WTC11 (cell line): ENCODE data around the gene SDK2. TPM values are rescaled to one million over a fixed set of nuclear protein-coding genes. Genes with fewer than 3 reads are reported as not detected.

Experiments used
- ATAC-seq: fragments of 200-7000 bp; cut with Tn5 transposase; 2 replicates; pipeline ENCODE4 v1.10.0; 2021; ENCODE audit warnings: mild to moderate bottlenecking, moderate library complexity
- CTCF ChIA-PET: fragments of 300-600 bp; sonication (Branson Sonifier 250); formaldehyde crosslinking; loops from one replicate; lab custom pipeline; 2021; ENCODE audit warnings: antibody characterized with exemption; lab: Charles Lee
- POLR2A ChIA-PET: fragments of 350-600 bp; sonication (Branson Sonifier 250); formaldehyde crosslinking; loops from one replicate; lab custom pipeline; 2021; ENCODE audit warnings: antibody characterized with exemption; lab: Charles Lee
- DNase-seq: peaks from one replicate; pipeline ENCODE4 v3.0.0; 2021; ENCODE audit warnings: low spot score
- H3K27ac Mint-ChIP-seq: 2 replicates; pipeline ENCODE4 v1.8.0; 2021; ENCODE audit warnings: mixed read lengths
- H3K27me3 Mint-ChIP-seq: 2 replicates; pipeline ENCODE4 v1.8.0; 2021; ENCODE audit warnings: low read depth, mild to moderate bottlenecking, moderate library complexity, mixed read lengths
- H3K36me3 Mint-ChIP-seq: 2 replicates; pipeline ENCODE4 v1.8.0; 2021; ENCODE audit warnings: mixed read lengths
- H3K4me1 Mint-ChIP-seq: 2 replicates; pipeline ENCODE4 v1.8.0; 2022; ENCODE audit warnings: mixed read lengths
- H3K4me3 Mint-ChIP-seq: 2 replicates; pipeline ENCODE4 v1.8.0; 2021; ENCODE audit warnings: mild to moderate bottlenecking, moderate library complexity, mixed read lengths
- H3K9me3 Mint-ChIP-seq: 2 replicates; pipeline ENCODE4 v1.8.0; 2021; ENCODE audit warnings: mixed read lengths
- CREM ChIP-seq: sonication (generic); formaldehyde crosslinking; IDR thresholded peaks from 2 replicates; pipeline ENCODE4 v1.8.1; 2022; ENCODE audit warnings: mild to moderate bottlenecking, missing genetic modification reagents, moderate library complexity
- FOXK1 ChIP-seq: sonication (generic); formaldehyde crosslinking; IDR thresholded peaks from 2 replicates; pipeline ENCODE4 v1.8.0; 2022; ENCODE audit warnings: mild to moderate bottlenecking, moderate library complexity, missing genetic modification reagents
- FOXP1 ChIP-seq: sonication (generic); formaldehyde crosslinking; IDR thresholded peaks from 2 replicates; pipeline ENCODE4 v1.8.0; 2022; ENCODE audit warnings: missing genetic modification reagents, mild to moderate bottlenecking, moderate library complexity, borderline replicate concordance
- MXD4 ChIP-seq: fragments of 250-450 bp; sonication (Bioruptor Pico); IDR thresholded peaks from 2 replicates; pipeline ENCODE4 v1.8.0; 2021; ENCODE audit warnings: mild to moderate bottlenecking, moderate library complexity, borderline replicate concordance
- RELA ChIP-seq: sonication (generic); formaldehyde crosslinking; IDR thresholded peaks from 2 replicates; pipeline ENCODE4 v1.8.1; 2022; ENCODE audit warnings: missing genetic modification reagents, mild to moderate bottlenecking, borderline replicate concordance
- SMAD3 ChIP-seq: sonication (generic); formaldehyde crosslinking; IDR thresholded peaks from 2 replicates; pipeline ENCODE4 v1.8.0; 2022; ENCODE audit warnings: missing genetic modification reagents, mild to moderate bottlenecking, borderline replicate concordance
- TCF7 ChIP-seq: sonication (generic); formaldehyde crosslinking; IDR thresholded peaks from 2 replicates; pipeline ENCODE4 v1.8.0; 2022; ENCODE audit warnings: mild to moderate bottlenecking, low read depth, missing genetic modification reagents, moderate library complexity
- TEAD4 ChIP-seq: sonication (generic); formaldehyde crosslinking; IDR thresholded peaks from 2 replicates; pipeline ENCODE4 v1.8.0; 2022; ENCODE audit warnings: mild to moderate bottlenecking, missing genetic modification reagents
- ZNF263 ChIP-seq: sonication (generic); formaldehyde crosslinking; IDR thresholded peaks from 2 replicates; pipeline ENCODE4 v1.8.1; 2022; ENCODE audit warnings: low read depth, mild to moderate bottlenecking, moderate library complexity, missing genetic modification reagents
- ZNF317 ChIP-seq: sonication (generic); formaldehyde crosslinking; IDR thresholded peaks from 2 replicates; pipeline ENCODE4 v1.8.1; 2023; ENCODE audit warnings: low read depth, mild to moderate bottlenecking, moderate library complexity, missing genetic modification reagents, borderline replicate concordance
- ZNF671 ChIP-seq: fragments of 250-450 bp; sonication (Bioruptor Pico); IDR thresholded peaks from 2 replicates; pipeline ENCODE4 v1.8.0; 2021; ENCODE audit warnings: mild to moderate bottlenecking
- total RNA-seq: library from RNA; stranded (reverse); gene quantifications from 3 replicates; pipeline ENCODE4 v1.2.3, GENCODE V29; 2021
- TF ChIP-seq, protein P1 (sequence below): fragments of 250-450 bp; sonication (Bioruptor Pico); IDR thresholded peaks from 2 replicates; pipeline ENCODE4 v1.9.0; 2021; ENCODE audit warnings: moderate library complexity, mild to moderate bottlenecking, inconsistent platforms, borderline replicate concordance
- TF ChIP-seq, protein P2 (sequence below): sonication (generic); formaldehyde crosslinking; conservative IDR thresholded peaks from 2 replicates; pipeline ENCODE4 v1.8.1; 2022; ENCODE audit warnings: mild to moderate bottlenecking, missing genetic modification reagents
- TF ChIP-seq, protein P3 (sequence below): sonication (generic); formaldehyde crosslinking; IDR thresholded peaks from 2 replicates; pipeline ENCODE4 v1.8.1; 2022; ENCODE audit warnings: missing genetic modification reagents, borderline replicate concordance
- TF ChIP-seq, protein P4 (sequence below): sonication (generic); formaldehyde crosslinking; IDR thresholded peaks from 2 replicates; pipeline ENCODE4 v1.8.1; 2022; ENCODE audit warnings: mild to moderate bottlenecking, moderate library complexity, missing genetic modification reagents
- TF ChIP-seq, protein P5 (sequence below): sonication (generic); formaldehyde crosslinking; IDR thresholded peaks from 2 replicates; pipeline ENCODE4 v1.8.0; 2023; ENCODE audit warnings: missing genetic modification reagents, mild to moderate bottlenecking, borderline replicate concordance
- TF ChIP-seq, protein P6 (sequence below): fragments of 250-450 bp; sonication (Bioruptor Pico); IDR thresholded peaks from 2 replicates; pipeline ENCODE4 v1.9.0; 2021; ENCODE audit warnings: mild to moderate bottlenecking
- TF ChIP-seq, protein P7 (sequence below): sonication (generic); formaldehyde crosslinking; IDR thresholded peaks from 2 replicates; pipeline ENCODE4 v1.8.1; 2023; ENCODE audit warnings: mild to moderate bottlenecking, missing genetic modification reagents
- TF ChIP-seq, protein P8 (sequence below): sonication (generic); formaldehyde crosslinking; IDR thresholded peaks from 2 replicates; pipeline ENCODE4 v1.8.1; 2022; ENCODE audit warnings: low read depth, mild to moderate bottlenecking, moderate library complexity, missing genetic modification reagents, borderline replicate concordance

SDK2 gene
- total RNA-seq, 1 experiment from 2014 or later, result 14.8 TPM

DNA sequence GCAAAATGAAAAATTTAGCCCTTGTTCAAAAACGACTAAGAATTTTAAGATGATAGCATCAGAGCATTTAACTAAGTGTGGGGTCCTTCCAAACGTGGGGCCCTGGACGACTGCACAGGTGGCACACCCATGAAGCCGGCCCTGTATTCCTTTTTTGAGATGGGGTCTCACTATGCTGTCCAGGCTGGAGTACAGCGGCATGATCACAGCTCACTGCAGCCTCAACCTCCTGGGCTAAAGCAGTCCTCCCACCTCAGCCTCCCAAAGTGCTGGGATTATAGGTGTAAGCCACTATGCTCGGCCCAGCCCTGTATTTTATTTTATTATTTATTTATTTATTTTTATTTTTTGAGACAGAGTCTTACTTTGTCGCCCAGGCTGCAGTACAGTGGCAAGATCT, 241.8 kb downstream of the SDK2 start:
- no peak for ATAC-seq
- Mint-ChIP-seq H3K9me3 (no peaks in the 10 kb centered on the region), H3K27me3 (no peaks in the 10 kb centered on the region)

DNA sequence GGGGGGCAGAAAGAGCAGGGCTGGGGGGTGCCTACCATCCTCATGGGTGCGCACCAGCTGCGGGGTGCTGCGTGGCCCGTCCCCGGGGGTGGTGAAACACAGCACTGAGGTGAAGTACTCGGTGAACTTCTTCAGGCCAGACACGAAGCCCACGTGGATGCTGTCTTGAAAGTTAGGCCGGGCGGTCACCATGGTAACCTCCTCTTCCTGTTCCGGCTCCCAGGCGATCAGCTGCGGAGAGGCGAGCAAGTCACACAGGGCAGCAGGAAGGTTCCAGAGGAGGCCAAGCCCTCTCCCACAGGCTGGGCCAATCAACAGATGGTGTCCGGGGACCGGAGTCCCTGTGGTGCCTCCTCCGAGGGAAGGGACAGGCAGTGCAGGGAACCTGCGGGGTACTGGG, 242.3 kb downstream of the SDK2 start:
- DNase-seq, result peak; percentile 63
- Mint-ChIP-seq H3K36me3 (0 out of 2 replicates have a peak, but pooled peaks cover 3% of the 10 kb centered on the region), H3K27ac (no peak overlapping the region), H3K4me1 (no peaks in the 10 kb centered on the region), H3K27me3 (no peaks in the 10 kb centered on the region), H3K4me3 (no peak overlapping the region), H3K9me3 (no peaks in the 10 kb centered on the region)
- POLR2A ChIA-PET, result no interaction called here
- ATAC-seq, result peak; percentile 94
- CTCF ChIA-PET, result interaction anchor here (1.7 kb wide), 1 partner anchor 32 kb away, joined by 7 read pairs; no protein-coding TSS in a partner anchor
- TF ChIP-seq, protein P1, sequence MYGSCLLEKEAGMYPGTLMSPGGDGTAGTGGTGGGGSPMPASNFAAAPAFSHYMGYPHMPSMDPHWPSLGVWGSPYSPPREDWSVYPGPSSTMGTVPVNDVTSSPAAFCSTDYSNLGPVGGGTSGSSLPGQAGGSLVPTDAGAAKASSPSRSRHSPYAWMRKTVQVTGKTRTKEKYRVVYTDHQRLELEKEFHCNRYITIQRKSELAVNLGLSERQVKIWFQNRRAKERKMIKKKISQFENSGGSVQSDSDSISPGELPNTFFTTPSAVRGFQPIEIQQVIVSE (CRISPR knock-in tag), result no peak
- TF ChIP-seq TCF7 (CRISPR knock-in tag) (no peak), RELA (CRISPR knock-in tag) (no peak), ZNF263 (CRISPR knock-in tag) (no peak), SMAD3 (CRISPR knock-in tag) (no peak), CREM (no peak)
- TF ChIP-seq, protein P2, sequence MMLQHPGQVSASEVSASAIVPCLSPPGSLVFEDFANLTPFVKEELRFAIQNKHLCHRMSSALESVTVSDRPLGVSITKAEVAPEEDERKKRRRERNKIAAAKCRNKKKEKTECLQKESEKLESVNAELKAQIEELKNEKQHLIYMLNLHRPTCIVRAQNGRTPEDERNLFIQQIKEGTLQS (CRISPR knock-in tag), result no peak
- TF ChIP-seq, protein P3, sequence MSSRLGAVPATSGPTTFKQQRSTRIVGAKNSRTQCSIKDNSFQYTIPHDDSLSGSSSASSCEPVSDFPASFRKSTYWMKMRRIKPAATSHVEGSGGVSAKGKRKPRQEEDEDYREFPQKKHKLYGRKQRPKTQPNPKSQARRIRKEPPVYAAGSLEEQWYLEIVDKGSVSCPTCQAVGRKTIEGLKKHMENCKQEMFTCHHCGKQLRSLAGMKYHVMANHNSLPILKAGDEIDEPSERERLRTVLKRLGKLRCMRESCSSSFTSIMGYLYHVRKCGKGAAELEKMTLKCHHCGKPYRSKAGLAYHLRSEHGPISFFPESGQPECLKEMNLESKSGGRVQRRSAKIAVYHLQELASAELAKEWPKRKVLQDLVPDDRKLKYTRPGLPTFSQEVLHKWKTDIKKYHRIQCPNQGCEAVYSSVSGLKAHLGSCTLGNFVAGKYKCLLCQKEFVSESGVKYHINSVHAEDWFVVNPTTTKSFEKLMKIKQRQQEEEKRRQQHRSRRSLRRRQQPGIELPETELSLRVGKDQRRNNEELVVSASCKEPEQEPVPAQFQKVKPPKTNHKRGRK (CRISPR knock-in tag), result no peak
- TF ChIP-seq, protein P4, sequence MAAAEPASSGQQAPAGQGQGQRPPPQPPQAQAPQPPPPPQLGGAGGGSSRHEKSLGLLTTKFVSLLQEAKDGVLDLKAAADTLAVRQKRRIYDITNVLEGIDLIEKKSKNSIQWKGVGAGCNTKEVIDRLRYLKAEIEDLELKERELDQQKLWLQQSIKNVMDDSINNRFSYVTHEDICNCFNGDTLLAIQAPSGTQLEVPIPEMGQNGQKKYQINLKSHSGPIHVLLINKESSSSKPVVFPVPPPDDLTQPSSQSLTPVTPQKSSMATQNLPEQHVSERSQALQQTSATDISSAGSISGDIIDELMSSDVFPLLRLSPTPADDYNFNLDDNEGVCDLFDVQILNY (CRISPR knock-in tag), result no peak
- TF ChIP-seq, protein P5, sequence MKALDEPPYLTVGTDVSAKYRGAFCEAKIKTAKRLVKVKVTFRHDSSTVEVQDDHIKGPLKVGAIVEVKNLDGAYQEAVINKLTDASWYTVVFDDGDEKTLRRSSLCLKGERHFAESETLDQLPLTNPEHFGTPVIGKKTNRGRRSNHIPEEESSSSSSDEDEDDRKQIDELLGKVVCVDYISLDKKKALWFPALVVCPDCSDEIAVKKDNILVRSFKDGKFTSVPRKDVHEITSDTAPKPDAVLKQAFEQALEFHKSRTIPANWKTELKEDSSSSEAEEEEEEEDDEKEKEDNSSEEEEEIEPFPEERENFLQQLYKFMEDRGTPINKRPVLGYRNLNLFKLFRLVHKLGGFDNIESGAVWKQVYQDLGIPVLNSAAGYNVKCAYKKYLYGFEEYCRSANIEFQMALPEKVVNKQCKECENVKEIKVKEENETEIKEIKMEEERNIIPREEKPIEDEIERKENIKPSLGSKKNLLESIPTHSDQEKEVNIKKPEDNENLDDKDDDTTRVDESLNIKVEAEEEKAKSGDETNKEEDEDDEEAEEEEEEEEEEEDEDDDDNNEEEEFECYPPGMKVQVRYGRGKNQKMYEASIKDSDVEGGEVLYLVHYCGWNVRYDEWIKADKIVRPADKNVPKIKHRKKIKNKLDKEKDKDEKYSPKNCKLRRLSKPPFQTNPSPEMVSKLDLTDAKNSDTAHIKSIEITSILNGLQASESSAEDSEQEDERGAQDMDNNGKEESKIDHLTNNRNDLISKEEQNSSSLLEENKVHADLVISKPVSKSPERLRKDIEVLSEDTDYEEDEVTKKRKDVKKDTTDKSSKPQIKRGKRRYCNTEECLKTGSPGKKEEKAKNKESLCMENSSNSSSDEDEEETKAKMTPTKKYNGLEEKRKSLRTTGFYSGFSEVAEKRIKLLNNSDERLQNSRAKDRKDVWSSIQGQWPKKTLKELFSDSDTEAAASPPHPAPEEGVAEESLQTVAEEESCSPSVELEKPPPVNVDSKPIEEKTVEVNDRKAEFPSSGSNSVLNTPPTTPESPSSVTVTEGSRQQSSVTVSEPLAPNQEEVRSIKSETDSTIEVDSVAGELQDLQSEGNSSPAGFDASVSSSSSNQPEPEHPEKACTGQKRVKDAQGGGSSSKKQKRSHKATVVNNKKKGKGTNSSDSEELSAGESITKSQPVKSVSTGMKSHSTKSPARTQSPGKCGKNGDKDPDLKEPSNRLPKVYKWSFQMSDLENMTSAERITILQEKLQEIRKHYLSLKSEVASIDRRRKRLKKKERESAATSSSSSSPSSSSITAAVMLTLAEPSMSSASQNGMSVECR (CRISPR knock-in tag), result no peak
- TF ChIP-seq, protein P6, sequence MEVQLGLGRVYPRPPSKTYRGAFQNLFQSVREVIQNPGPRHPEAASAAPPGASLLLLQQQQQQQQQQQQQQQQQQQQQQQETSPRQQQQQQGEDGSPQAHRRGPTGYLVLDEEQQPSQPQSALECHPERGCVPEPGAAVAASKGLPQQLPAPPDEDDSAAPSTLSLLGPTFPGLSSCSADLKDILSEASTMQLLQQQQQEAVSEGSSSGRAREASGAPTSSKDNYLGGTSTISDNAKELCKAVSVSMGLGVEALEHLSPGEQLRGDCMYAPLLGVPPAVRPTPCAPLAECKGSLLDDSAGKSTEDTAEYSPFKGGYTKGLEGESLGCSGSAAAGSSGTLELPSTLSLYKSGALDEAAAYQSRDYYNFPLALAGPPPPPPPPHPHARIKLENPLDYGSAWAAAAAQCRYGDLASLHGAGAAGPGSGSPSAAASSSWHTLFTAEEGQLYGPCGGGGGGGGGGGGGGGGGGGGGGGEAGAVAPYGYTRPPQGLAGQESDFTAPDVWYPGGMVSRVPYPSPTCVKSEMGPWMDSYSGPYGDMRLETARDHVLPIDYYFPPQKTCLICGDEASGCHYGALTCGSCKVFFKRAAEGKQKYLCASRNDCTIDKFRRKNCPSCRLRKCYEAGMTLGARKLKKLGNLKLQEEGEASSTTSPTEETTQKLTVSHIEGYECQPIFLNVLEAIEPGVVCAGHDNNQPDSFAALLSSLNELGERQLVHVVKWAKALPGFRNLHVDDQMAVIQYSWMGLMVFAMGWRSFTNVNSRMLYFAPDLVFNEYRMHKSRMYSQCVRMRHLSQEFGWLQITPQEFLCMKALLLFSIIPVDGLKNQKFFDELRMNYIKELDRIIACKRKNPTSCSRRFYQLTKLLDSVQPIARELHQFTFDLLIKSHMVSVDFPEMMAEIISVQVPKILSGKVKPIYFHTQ, result no peak

More for the DNA sequence above, 241.8 kb downstream of the SDK2 start:
- H3K4me3 Mint-ChIP-seq, result no peak overlapping the region
- ChIA-PET POLR2A (no interaction called here), CTCF (interaction anchor here (1.7 kb wide), 1 partner anchor 33 kb away, joined by 7 read pairs; no protein-coding TSS in a partner anchor)
- no peaks in the 10 kb centered on the region for H3K4me1 Mint-ChIP-seq
- 0 out of 2 replicates have a peak, but pooled peaks cover 3% of the 10 kb centered on the region for H3K36me3 Mint-ChIP-seq
- H3K27ac Mint-ChIP-seq, result no peak overlapping the region
- DNase-seq, result no peak
- TF ChIP-seq ZNF671 (CRISPR knock-in tag), result no peak
- TF ChIP-seq, protein P7, sequence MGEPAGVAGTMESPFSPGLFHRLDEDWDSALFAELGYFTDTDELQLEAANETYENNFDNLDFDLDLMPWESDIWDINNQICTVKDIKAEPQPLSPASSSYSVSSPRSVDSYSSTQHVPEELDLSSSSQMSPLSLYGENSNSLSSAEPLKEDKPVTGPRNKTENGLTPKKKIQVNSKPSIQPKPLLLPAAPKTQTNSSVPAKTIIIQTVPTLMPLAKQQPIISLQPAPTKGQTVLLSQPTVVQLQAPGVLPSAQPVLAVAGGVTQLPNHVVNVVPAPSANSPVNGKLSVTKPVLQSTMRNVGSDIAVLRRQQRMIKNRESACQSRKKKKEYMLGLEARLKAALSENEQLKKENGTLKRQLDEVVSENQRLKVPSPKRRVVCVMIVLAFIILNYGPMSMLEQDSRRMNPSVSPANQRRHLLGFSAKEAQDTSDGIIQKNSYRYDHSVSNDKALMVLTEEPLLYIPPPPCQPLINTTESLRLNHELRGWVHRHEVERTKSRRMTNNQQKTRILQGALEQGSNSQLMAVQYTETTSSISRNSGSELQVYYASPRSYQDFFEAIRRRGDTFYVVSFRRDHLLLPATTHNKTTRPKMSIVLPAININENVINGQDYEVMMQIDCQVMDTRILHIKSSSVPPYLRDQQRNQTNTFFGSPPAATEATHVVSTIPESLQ (CRISPR knock-in tag), result no peak
- no peak for TF ChIP-seq TEAD4 (CRISPR knock-in tag)
- TF ChIP-seq, protein P8, sequence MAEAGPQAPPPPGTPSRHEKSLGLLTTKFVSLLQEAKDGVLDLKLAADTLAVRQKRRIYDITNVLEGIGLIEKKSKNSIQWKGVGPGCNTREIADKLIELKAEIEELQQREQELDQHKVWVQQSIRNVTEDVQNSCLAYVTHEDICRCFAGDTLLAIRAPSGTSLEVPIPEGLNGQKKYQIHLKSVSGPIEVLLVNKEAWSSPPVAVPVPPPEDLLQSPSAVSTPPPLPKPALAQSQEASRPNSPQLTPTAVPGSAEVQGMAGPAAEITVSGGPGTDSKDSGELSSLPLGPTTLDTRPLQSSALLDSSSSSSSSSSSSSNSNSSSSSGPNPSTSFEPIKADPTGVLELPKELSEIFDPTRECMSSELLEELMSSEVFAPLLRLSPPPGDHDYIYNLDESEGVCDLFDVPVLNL (CRISPR knock-in tag), result no peak
- no peak for TF ChIP-seq MXD4 (CRISPR knock-in tag)
- no peak for TF ChIP-seq ZNF317
- TF ChIP-seq FOXK1 (CRISPR knock-in tag), result no peak
- no peak for TF ChIP-seq FOXP1 (CRISPR knock-in tag)
